NCI-H2227 (cell line): ENCODE data around the gene SUMF1.

ENCODE experiments used
- DNase-seq: peaks from one replicate; lab custom pipeline; 2025; ENCODE audit not compliant: unreplicated experiment; lab: John Stamatoyannopoulos, UW

SUMF1 gene

DNA sequence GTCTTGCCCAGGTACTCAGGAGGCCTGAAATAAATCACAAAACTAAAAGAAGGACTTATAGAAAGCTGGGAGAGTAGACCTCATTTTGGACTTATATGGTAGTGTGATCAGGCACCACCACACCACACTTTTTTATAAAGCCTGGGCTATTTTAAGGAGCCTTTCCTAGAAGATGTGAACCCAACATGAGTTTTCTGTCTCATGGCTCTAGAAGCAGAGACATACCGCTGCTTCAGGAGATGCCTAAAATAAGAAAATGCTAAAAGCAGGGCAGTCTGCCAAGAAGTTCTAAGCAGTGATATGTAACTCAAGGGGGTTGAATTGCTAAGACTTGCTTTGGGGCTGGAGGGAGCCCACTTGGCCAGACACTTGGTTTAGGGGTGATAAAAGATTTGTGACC, 49.6 kb downstream of the SUMF1 start:
- no peak for DNase-seq

DNA sequence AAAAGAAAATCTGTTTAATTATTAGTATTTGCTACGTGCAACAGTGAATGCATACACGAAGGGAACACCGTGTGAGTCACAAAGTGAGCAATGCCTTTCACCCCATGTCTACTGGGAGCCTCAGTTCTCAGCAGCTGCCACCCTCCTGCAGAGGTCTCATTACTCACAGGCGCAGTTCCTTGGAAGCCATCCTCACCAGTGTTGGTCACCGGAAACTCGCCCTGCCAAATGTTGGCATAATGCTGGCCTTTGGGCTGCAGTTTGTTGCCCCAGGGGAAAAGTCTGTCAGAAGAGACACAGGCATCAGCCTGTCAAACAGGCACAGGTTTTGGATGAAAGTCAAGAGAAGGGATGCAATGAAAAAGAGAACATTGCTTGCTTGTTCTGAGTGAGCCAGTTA, 50.1 kb downstream of the SUMF1 start:
- DNase-seq: no peak

DNA sequence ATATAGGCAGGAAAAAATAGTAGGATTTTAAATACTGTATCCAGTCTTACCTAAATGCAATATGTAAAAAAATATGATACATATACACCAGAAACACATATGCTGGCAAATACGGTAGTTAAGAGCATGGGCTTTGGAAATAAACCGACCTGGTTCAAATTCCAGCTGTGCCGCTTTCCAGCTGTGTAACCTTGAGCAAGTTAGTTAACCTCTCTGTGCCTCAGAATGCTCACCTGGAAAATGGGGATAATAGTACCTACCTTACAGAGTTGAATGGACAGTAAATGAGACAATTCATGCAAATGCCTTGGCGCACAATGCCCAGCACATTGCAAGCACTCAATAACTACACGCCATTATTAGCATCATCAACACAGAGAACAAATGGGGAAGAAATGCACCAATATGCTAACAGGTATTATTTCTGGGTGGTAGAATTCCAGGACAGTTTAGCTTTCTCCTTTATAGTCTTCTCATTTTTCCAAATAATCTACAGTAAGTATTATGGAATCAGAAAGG, 50.6 kb downstream of the SUMF1 start:
- DNase-seq: no peak

- DNase-seq: no peak
Observed at GRCh38 chr3:4413467-4413866, 53.6 kb downstream of the SUMF1 start.

DNA sequence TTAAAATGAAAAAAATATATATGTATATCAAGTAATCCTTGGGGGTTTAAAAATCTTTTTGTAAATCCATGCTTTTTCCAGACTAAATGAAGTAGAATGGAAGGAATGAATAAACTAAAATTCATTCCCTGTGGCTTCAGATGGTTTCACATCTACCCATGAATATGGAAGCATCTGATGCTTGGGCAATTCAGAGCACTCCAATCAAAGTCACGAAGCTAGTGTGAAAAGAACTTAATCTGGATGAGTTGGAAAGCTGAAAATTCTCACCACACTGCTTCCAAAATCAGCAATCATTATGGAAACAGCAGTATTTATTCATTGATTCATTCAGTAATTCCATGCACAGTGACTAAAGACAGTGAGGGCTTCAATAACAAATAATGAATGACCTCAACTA, 55.2 kb downstream of the SUMF1 start:
- DNase-seq: no peak

DNA sequence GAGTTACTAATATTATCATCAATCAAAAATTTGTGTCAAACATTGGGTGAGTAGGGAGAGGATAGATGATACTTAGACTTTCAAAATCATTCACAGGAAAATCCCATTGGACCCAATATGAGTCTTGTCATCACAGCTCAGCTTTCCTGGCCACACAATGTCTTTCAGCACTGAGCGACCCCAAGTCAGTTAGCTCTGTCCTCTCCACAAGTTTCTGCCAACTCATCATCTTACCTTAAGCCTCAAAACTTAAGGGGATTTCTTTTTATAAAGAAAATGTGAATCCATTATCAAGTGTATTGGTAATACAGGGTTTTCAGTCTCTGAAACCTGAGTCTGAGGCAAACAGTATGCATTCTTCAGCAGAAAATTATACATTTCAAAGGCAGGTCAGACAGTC, 55.8 kb downstream of the SUMF1 start:
- no peak for DNase-seq

DNA sequence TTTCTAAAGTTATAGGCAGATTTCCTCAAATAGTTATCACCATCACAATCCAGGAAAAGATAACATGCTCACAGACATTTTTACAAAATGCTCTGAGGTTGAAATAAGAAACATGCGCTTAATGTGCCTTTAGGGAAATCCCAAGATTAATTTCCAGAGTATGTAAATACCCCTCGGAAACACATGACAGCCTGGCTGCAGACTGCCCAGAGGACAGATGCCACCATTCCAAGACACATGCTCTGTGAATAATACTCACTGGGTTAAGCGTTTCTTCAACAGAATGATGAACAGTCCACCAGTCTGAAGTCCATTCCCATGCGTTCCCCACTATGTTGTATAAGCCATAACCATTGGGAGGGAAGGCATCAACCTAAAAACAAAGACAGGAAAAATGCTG, 56.5 kb downstream of the SUMF1 start:
- no peak for DNase-seq

DNA sequence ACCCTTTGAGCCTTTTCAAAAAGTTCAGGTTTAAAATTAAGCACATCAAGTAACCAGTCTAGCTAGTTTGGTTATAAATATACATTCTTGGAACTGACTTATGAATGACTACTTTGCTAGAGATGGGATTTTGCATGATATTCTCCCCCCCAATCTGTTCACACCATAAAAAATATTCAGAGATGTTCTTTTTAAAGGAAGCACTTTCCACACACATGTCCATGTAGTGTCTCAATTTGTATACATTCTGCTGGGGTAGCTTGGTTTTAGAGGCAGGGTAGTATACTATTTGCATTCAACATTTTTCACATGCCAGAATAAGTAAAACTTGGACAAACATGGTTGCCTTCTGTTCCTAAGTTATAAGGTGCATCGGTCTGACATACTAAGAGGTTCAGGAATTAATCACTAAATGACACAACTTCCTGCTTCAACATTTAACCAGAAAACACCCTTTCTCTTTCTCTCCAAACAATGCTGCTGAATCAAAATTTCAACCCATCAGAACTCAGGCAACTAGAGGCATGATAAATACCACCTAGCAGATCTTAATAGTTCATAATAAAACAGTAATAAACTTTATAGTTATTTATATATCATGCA, 57.0 kb downstream of the SUMF1 start:
- DNase-seq: no peak

DNA sequence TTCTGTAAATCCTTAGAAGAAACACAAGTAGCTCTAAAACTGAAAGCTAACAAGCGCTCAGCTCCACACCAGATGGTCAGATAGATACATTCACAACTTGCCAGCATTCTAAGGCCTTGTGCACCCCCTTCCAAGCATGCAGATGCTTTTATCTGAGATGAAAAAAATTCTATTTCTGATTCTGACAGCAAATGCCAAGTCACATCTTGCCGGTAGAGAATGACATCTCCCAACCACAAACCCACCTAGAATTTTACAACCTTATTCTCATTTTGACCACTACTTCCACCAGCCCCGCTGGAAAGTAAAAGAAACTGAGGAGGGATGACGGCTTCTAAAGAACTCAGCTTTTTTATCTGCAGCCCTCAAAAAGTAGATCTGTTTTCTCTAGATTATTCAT, 57.7 kb downstream of the SUMF1 start:
- no peak for DNase-seq

DNA sequence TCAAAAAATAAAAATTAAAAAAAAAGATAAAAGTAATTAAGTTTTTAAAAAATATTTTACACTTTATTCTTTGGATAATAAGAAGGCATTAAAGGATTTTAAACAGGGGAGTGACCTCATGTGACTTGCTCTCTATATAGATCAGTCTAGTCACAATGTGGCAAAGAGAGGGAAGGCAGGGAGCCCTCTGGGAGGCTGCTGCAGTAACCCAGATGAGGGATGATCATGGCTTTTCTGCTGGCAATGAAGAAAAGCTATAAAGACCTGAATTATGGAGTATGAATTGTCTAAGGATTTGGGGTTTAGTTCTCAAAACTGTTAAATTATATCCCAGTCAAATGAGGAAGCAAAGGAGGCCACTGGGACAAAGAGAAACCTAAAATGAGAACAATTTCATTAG, 58.1 kb downstream of the SUMF1 start:
- DNase-seq: no peak

DNA sequence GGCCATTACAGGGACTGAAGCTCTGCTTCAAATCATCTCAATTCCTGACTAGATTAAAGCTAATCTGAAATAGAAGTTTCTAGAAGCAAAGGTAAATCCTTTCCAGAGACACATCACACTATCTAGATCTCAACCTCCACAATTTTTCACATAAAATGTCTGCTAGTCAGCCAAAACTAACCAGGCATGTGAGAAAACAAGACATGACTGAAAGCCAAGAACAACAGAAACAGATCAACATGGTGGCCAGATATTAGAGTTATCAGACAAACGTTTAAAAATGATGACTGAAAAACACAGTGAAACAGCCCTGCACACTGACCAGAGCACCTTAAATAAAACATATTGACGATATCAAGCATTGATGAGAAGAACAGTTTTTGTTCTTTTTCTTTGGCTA, 59.1 kb downstream of the SUMF1 start:
- no peak for DNase-seq

GRCh38 chr3:4406746-4407568, 60.1 kb downstream of the SUMF1 start:
- DNase-seq: no peak

- DNase-seq: no peak
Observed at GRCh38 chr3:4404881-4405280, 62.2 kb downstream of the SUMF1 start.

GRCh38 chr3:4401441-4401840, 65.6 kb downstream of the SUMF1 start:
- DNase-seq: no peak

DNA sequence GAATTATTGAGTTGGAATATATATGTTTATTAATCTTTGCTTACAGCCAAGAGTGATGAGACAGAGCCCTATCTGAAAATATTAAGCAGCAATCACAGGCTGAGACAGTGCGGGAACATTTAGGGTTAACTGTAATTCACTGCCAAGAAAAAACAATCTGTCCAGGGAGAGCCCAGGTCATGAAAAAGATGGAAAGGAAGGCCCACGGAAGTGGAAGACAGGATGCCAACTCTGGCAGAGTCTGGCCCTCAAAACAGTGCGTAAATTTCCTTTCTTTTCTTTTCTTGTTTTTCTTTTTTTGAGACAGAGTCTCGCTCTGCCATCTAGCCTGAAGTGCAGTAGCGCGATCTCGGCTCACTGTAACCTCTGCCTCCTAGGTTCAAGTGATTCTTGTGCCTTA, 67.6 kb downstream of the SUMF1 start:
- no peak for DNase-seq

- DNase-seq: no peak
Observed at GRCh38 chr3:4398941-4399245, 68.2 kb downstream of the SUMF1 start.

DNA sequence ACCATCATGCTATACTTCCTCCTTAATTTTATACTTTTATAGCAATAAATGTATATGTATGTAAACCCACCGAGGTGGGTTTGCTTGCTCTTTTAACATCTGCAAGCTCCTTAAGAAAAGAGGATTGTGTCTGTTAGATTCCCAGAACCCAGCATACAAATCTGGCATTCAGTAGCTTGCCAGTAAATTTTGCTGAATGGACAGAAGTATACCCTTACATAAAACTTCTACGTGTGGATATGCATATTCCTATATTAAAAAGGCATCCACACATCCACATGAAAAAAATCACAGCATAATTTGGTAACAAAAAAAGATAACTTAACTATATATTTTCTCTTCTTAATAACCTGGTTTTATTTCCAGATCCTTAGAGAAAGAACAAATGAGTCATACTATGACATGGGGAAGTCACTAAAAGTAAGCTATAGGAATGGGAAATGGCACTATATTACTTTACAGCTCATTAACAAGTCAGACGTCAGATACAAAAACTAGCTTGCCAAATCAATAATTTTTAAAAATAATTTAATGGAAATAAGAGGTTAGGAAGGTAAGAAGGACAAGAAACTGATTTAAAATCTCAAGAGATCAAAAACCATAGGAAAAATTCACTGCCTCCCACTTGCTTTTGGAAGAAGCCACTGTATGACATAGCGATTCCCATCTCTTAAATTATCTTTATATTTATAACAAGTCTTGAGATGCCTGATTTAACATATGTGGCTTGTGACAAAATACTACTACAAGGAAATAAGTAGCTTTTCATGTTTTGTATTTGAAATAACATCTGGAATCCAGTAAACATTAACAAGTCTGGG, 68.7 kb downstream of the SUMF1 start:
- DNase-seq: no peak

DNA sequence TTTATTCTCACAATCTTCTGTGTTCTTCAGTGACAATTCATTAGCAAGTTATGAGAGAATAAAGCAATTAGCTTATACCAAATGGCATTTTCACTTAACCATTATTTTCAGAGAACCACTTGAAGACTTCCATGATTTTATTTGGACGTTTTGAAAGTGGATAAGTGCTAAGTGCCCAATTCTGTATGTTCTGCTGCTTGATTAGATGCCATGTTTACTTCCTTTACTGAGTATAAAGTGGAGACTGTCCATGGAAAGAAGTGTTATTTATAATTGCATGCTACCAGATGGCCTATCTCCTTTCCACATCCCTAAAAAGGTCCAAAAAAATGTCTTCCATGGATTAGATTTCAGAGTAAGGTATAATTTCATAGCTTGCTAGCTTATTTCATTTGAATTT, 69.6 kb downstream of the SUMF1 start:
- DNase-seq: no peak

GRCh38 chr3:4396542-4396941, 70.5 kb downstream of the SUMF1 start:
- no peak for DNase-seq

DNA sequence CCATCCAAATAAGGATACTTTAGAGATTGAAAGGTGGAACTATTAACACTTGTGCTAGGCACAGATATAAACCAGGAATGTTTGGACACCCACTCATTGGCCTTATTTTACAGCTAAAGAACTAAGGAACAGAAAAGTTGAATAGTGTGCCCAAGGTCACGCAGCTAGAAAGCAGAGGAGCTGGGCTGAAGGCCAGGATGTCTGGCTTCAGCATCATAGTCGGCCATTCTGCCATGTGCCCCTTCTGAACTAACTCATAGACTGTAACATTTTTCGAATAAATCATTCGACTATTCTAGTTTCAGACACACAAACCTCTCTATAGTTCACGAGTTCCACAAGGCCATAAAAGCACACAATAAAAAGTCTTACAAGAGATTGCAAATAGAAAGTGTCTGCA, 71.1 kb downstream of the SUMF1 start:
- no peak for DNase-seq

GRCh38 chr3:4395448-4395847, 71.6 kb downstream of the SUMF1 start:
- no peak for DNase-seq

DNA sequence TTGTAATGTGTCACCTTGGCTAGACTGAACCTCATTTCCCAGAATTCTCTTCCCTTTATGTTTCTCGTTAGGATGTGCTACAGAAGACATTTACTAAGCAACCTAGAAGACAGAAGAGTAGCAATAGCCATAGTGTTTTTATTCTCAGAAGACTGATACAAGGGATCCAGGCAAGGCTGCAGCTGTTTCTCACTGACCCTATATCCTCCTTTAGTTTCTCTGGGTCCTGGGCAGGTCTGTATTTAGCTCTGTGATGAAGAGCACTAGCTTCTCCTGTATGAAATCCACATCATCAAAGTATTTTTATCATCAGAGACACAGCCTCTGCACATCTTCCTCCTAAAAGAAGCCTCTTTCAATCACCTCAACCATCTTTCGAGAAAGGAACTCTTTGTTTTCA, 72.5 kb downstream of the SUMF1 start:
- no peak for DNase-seq
